ENCODE measurements around the gene ASPHD2. TPM values are rescaled to one million over a fixed set of nuclear protein-coding genes. Genes with fewer than 3 reads are reported as not detected.

The ASPHD2 gene
- total and polyA plus RNA-seq, 10 of the 15 experiments (the other 5 are each of a cell fraction or from before 2014, with no cell fraction given) = 1.6 to 10.6 (median 5.2) TPM

DNA sequence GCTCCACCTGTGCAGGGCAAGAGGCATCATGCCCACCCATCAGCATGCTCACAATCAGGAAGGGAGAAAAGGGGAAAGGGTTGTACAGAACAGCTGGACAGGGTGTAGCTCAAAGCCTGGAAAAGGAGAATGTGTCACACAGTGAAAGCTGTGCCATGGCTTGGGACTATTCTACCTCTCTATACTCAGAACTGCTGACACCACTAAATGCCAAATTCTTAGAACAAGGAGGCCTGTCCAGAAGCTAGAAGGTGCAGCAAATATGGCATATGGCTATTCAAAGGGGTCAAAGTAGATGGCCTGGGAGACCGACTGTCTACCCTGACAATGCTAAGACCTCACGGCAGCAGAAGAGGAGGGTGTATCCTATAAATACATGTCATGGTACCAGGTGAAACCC is 41.7 kb downstream of the ASPHD2 start (continued):
- TF ChIP-seq, protein P1, sequence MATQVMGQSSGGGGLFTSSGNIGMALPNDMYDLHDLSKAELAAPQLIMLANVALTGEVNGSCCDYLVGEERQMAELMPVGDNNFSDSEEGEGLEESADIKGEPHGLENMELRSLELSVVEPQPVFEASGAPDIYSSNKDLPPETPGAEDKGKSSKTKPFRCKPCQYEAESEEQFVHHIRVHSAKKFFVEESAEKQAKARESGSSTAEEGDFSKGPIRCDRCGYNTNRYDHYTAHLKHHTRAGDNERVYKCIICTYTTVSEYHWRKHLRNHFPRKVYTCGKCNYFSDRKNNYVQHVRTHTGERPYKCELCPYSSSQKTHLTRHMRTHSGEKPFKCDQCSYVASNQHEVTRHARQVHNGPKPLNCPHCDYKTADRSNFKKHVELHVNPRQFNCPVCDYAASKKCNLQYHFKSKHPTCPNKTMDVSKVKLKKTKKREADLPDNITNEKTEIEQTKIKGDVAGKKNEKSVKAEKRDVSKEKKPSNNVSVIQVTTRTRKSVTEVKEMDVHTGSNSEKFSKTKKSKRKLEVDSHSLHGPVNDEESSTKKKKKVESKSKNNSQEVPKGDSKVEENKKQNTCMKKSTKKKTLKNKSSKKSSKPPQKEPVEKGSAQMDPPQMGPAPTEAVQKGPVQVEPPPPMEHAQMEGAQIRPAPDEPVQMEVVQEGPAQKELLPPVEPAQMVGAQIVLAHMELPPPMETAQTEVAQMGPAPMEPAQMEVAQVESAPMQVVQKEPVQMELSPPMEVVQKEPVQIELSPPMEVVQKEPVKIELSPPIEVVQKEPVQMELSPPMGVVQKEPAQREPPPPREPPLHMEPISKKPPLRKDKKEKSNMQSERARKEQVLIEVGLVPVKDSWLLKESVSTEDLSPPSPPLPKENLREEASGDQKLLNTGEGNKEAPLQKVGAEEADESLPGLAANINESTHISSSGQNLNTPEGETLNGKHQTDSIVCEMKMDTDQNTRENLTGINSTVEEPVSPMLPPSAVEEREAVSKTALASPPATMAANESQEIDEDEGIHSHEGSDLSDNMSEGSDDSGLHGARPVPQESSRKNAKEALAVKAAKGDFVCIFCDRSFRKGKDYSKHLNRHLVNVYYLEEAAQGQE (IDR thresholded peaks at IDR 0.05; ENCODE audit: low read depth, low read length) = no peak
- TF ChIP-seq, protein P2, sequence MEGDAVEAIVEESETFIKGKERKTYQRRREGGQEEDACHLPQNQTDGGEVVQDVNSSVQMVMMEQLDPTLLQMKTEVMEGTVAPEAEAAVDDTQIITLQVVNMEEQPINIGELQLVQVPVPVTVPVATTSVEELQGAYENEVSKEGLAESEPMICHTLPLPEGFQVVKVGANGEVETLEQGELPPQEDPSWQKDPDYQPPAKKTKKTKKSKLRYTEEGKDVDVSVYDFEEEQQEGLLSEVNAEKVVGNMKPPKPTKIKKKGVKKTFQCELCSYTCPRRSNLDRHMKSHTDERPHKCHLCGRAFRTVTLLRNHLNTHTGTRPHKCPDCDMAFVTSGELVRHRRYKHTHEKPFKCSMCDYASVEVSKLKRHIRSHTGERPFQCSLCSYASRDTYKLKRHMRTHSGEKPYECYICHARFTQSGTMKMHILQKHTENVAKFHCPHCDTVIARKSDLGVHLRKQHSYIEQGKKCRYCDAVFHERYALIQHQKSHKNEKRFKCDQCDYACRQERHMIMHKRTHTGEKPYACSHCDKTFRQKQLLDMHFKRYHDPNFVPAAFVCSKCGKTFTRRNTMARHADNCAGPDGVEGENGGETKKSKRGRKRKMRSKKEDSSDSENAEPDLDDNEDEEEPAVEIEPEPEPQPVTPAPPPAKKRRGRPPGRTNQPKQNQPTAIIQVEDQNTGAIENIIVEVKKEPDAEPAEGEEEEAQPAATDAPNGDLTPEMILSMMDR (IDR thresholded peaks at IDR 0.05 in 2 of 3, conservative IDR thresholded peaks at IDR 0.05 in 1 of 3; ENCODE audit: control insufficient read depth in 2 of 3, extremely low read depth in 1 of 3, insufficient read depth in 1 of 3, low read depth in 3 of 3, low read length in 3 of 3) = no peak
- no peak for TF ChIP-seq POLR2AphosphoS2 (IDR thresholded peaks at IDR 0.05; ENCODE audit: low read depth, low read length)
- TF ChIP-seq YBX1 (IDR thresholded peaks at IDR 0.05) = no peak
- TF ChIP-seq EGR1 (IDR thresholded peaks at IDR 0.05; ENCODE audit: borderline replicate concordance in 1 of 2, low read depth in 2 of 2, low read length in 2 of 2) = no peak

DNA sequence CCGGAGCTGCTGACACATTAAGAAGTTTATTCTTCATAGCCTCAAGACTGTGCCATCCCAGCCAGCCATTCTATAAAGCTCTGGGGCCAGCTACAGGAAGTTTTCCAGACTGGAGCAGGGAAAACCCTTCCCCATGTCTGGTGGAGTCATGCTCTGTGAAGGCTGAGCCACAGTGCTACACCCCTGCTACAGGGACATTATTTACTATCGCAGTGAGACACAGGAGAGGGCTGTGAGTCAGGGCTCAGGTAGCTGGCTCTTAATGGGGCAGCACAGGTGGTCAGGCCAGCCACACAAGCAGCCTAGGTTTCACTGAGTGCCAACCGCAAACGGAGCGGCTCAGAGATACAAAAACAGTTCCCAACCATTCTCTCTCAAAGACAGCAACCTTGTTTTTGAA is 42.5 kb downstream of the ASPHD2 start:
- Histone ChIP-seq H3K4me3 (no peak overlapping the region), H4K20me1 (ENCODE audit: control insufficient read depth, insufficient read depth) (no peaks in the 10 kb centered on the region), H3K27me3 (replicated peaks in 1 of 2; ENCODE audit: control insufficient read depth in 2 of 2, insufficient read depth in 2 of 2, low read length in 1 of 2) (no peaks in the 10 kb centered on the region), H3K9ac (ENCODE audit: control insufficient read depth, insufficient read depth, low read length) (no peak overlapping the region), H3K36me3 (ENCODE audit: control insufficient read depth in 2 of 2, insufficient read depth in 2 of 2, low read length in 1 of 2) (peaks cover 20 to 28% of the 10 kb centered on the region in 2 experiments), H2AFZ (ENCODE audit: control insufficient read depth, low read depth, low read length) (no peak overlapping the region), H3K4me2 (ENCODE audit: control insufficient read depth, insufficient read depth) (no peak overlapping the region), H3K79me2 (ENCODE audit: control insufficient read depth, insufficient read depth, low read length) (no peaks in the 10 kb centered on the region; the same call in 1 of the 2 replicates), H3K4me1 (ENCODE audit: control insufficient read depth, insufficient read depth, low read length) (peaks cover 5% of the 10 kb centered on the region), H3K27ac (ENCODE audit: control insufficient read depth, insufficient read depth) (no peak overlapping the region), H3K9me3 (replicated peaks; ENCODE audit: control insufficient read depth, insufficient read depth, low read length) (no peaks in the 10 kb centered on the region)
- ATAC-seq (no peak), FAIRE-seq (no peak), DNase-seq (ENCODE audit: low read depth, low spot score) (no peak)
- TF ChIP-seq, protein P3, sequence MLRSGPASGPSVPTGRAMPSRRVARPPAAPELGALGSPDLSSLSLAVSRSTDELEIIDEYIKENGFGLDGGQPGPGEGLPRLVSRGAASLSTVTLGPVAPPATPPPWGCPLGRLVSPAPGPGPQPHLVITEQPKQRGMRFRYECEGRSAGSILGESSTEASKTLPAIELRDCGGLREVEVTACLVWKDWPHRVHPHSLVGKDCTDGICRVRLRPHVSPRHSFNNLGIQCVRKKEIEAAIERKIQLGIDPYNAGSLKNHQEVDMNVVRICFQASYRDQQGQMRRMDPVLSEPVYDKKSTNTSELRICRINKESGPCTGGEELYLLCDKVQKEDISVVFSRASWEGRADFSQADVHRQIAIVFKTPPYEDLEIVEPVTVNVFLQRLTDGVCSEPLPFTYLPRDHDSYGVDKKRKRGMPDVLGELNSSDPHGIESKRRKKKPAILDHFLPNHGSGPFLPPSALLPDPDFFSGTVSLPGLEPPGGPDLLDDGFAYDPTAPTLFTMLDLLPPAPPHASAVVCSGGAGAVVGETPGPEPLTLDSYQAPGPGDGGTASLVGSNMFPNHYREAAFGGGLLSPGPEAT (IDR thresholded peaks at IDR 0.05; ENCODE audit: low read depth) = no peak
- TF ChIP-seq BRCA1 (IDR thresholded peaks at IDR 0.05; ENCODE audit: low read depth, low read length) (no peak), CBX3 (IDR thresholded peaks at IDR 0.05; ENCODE audit: borderline replicate concordance, low read depth) (no peak), POLR2A (IDR thresholded peaks at IDR 0.05; ENCODE audit: low read depth, low read length) (no peak), RCOR1 (conservative IDR thresholded peaks at IDR 0.05; ENCODE audit: low read depth, low read length) (no peak), MYC (IDR thresholded peaks at IDR 0.05; ENCODE audit: insufficient read depth, insufficient read length, insufficient replicate concordance, low read length, severe bottlenecking) (no peak)
- SMC1A ChIA-PET (ENCODE audit: uncharacterized antibody, unreplicated experiment) = no interaction called here
- CTCF ChIA-PET = interaction anchor here (0.5 to 4.9 kb wide), 3 partner anchors 8 to 64 kb away, joined by 3 to 23 read pairs (median 4); no protein-coding TSS in a partner anchor
- RAD21 ChIA-PET (ENCODE audit: unreplicated experiment) = no interaction called here
- POLR2A ChIA-PET = no interaction called here
- in situ Hi-C loops (cut with MboI) (no loop called here), intact Hi-C loops (cut with micrococcal nuclease; ENCODE audit: unreplicated experiment) (no loop called here)
- no TSS peak for BruUV-seq (replicated peaks)
- 84% methylated on average over 5 of the region's 5 CpGs for WGBS (ENCODE audit: insufficient coverage, insufficient replicate concordance, low lambda C conversion rate, missing lambda C conversion rate)
